Posterior vena cava (tissue), 2 donors: ENCODE measurements around the gene GTF2F2. TPM values are rescaled to one million over a fixed set of nuclear protein-coding genes. Genes with fewer than 3 reads are reported as not detected.

Source experiments
- total RNA-seq, 2 donors: library from RNA; stranded (reverse); fragmentation: NEBNext Ultra II Directional; extraction: Animal tissue kit (Norgen Biotek cat#: 25700); gene quantifications; one replicate each; pipeline ENCODE4 v1.2.1, GENCODE V29; 2021
- donor health status: DM: yes; HTN: yes; CAD: no.
- donor health status: DM: yes; HTN: yes; CAD: no.

Gene GTF2F2
- total RNA-seq, 2 donors from 2014 or later: 13.0 to 15.9 TPM

Other genes starting within 250 kb of the GTF2F2 start
- gene NUFIP1, start 131.0 kb upstream of the GTF2F2 start, total RNA-seq: 1 to 10 TPM; 5.0 to 5.1 TPM
- 10 to 100 TPM; 22.2 to 23.1 TPM for gene GPALPP1, start 131.0 kb upstream of the GTF2F2 start, total RNA-seq
- under 1 TPM in 1 of 2 donors, not detected in 1; 0.23 TPM for gene KCTD4, start 80.5 kb downstream of the GTF2F2 start, total RNA-seq
- 1,000 to 10,000 TPM; 3,403 to 4,073 TPM for gene TPT1, start 220.7 kb downstream of the GTF2F2 start, total RNA-seq